Stimulated activated CD4-positive, alpha-beta T cell treated with anti-CD3 and anti-CD28 coated beads, Interleukin-15, amount 100 ng/mL, for 48 hours (primary cell): ENCODE data around the gene RALGAPA1.
A peak's percentile ranks its signal among the peaks of the same experiment; 100 is the strongest.
"Not testable (repeated sequence)": the region's sequence is repeated elsewhere in the genome, so short reads cannot be mapped to it uniquely, and the experiment has no call there.

Experiments used
- DNase-seq, 2 donors: peaks; one replicate each; pipeline ENCODE4 v3.0.0-alpha.2; 2020; ENCODE audit warnings: low read depth in 2 of 2

Gene RALGAPA1

GRCh38 chr14:35699791-35700444 is 109.2 kb downstream of the RALGAPA1 start:
- DNase-seq: no peak

GRCh38 chr14:35696575-35696974 is 112.5 kb downstream of the RALGAPA1 start:
- DNase-seq: no peak

- no peak for DNase-seq
Measured at GRCh38 chr14:35696119-35696518, 113.0 kb downstream of the RALGAPA1 start.

GRCh38 chr14:35695647-35696046 is 113.4 kb downstream of the RALGAPA1 start:
- no peak for DNase-seq

- no peak for DNase-seq
Measured at GRCh38 chr14:35695072-35695471, 114.0 kb downstream of the RALGAPA1 start.

GRCh38 chr14:35689000-35689460 is 120.1 kb downstream of the RALGAPA1 start:
- DNase-seq: no peak

- no peak for DNase-seq
Measured at GRCh38 chr14:35688126-35688826, 120.8 kb downstream of the RALGAPA1 start.

GRCh38 chr14:35687335-35687939 is 121.7 kb downstream of the RALGAPA1 start:
- peak in 1 of 2 donors; percentile 14 for DNase-seq

GRCh38 chr14:35683688-35684087 is 125.4 kb downstream of the RALGAPA1 start:
- DNase-seq: not testable (repeated sequence)

- DNase-seq: no peak
Measured at GRCh38 chr14:35682802-35683201, 126.3 kb downstream of the RALGAPA1 start.

GRCh38 chr14:35678403-35679028 is 130.6 kb downstream of the RALGAPA1 start:
- no peak for DNase-seq

GRCh38 chr14:35669782-35670181 is 139.3 kb downstream of the RALGAPA1 start:
- no peak for DNase-seq

- DNase-seq: no peak
Measured at GRCh38 chr14:35666429-35667043, 142.6 kb downstream of the RALGAPA1 start.

GRCh38 chr14:35661875-35662274 is 147.2 kb downstream of the RALGAPA1 start:
- no peak for DNase-seq

GRCh38 chr14:35653045-35653444 is 156.1 kb downstream of the RALGAPA1 start:
- DNase-seq: no peak

- no peak for DNase-seq
Measured at GRCh38 chr14:35643513-35643912, 165.6 kb downstream of the RALGAPA1 start.

- no peak for DNase-seq
Measured at GRCh38 chr14:35637851-35638250, 171.2 kb downstream of the RALGAPA1 start.

GRCh38 chr14:35637269-35637668 is 171.8 kb downstream of the RALGAPA1 start:
- no peak for DNase-seq

- DNase-seq: no peak
Measured at GRCh38 chr14:35632676-35633075, 176.4 kb downstream of the RALGAPA1 start.

GRCh38 chr14:35632271-35632670 is 176.8 kb downstream of the RALGAPA1 start:
- no peak for DNase-seq

GRCh38 chr14:35631071-35631805 is 177.9 kb downstream of the RALGAPA1 start:
- DNase-seq: no peak
